HG03095 (cell line): ENCODE measurements around the gene CR1.
A peak's percentile ranks its signal among the peaks of the same experiment; 100 is the strongest.
"Not testable (repeated sequence)": the region's sequence is repeated elsewhere in the genome, so short reads cannot be mapped to it uniquely, and the experiment has no call there.

Experiments
- ATAC-seq: cut with Tn5 transposase; IDR thresholded peaks from one replicate; pipeline ENCODE4 v1.9.1; 2021; ENCODE audit warnings: moderate library complexity; ENCODE audit not compliant: unreplicated experiment

The CR1 gene

DNA sequence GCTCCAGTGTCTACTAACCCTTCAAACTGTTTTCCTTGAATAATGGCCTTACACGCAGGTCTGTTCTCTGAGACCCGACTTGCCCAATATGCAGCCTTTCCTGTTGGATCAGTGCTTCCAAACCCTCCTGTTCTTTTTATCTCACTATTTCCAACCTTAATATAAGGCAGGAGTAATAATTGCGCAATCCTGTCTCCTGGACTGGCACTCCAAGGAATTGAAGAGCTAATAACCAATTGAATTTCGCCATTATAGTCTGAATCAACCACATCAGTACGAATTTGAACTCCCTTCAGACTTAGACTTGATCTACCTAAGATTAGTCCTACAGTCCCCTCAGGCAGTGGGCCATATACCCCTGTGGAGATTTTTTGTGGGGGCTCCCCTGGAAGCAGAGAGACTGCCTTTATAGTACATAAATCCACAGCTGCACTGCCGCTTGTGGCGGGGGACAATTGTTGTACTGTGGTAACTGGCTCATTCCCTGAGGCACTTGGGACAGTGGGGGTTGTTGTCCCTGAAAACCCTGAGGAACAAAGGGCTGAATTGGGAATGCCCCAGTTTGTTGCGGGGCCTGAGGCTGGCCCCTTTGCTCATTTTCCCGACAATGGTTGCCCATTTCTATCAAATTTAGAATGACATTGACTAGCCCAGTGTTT, 142.7 kb downstream of the CR1 start:
- ATAC-seq: not testable (repeated sequence)

DNA sequence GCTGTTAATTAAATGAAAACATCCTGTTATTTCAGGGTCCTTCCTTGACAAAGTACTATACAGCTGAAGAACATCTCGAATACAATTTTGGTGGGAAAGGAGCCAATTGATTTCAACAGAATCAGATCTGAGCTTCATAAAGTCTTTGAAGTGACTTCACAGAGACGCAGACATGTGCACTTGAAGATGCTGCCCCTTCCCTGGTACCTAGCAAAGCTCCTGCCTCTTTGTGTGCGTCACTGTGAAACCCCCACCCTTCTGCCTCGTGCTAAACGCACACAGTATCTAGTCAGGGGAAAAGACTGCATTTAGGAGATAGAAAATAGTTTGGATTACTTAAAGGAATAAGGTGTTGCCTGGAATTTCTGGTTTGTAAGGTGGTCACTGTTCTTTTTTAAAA, 143.4 kb downstream of the CR1 start:
- not testable (repeated sequence) for ATAC-seq

DNA sequence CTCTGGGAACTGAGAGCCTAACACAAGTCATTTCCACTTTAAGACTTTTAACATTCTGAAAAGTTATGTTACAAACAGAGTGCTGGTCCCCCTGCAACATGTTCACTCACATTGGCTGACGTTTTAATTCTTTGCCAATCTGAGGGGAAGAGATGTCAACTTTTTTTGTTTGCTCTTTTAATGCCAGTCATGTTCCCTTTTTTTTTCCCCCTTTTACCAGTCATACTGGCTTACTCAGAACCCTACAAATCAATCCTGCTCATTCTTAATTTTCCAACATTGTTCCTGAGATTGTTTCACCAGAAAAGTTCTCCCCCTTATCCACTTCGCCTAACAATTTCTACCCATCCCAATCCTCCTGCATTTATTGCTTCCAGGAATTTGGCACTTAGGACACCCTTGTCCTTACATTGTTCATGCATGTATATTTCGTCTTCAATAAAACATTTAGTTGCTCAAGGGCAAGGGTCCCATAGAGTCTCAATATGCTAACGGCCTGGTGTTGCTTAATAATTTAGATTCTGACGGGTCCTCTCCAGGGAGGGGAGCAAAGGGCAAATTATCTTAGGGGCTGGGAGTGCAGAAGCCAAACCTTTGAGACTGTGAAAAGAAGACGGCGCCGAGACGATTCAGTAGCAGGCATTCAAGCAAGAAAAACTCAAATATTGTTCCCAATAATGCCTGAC, 148.4 kb downstream of the CR1 start:
- ATAC-seq: no peak

DNA sequence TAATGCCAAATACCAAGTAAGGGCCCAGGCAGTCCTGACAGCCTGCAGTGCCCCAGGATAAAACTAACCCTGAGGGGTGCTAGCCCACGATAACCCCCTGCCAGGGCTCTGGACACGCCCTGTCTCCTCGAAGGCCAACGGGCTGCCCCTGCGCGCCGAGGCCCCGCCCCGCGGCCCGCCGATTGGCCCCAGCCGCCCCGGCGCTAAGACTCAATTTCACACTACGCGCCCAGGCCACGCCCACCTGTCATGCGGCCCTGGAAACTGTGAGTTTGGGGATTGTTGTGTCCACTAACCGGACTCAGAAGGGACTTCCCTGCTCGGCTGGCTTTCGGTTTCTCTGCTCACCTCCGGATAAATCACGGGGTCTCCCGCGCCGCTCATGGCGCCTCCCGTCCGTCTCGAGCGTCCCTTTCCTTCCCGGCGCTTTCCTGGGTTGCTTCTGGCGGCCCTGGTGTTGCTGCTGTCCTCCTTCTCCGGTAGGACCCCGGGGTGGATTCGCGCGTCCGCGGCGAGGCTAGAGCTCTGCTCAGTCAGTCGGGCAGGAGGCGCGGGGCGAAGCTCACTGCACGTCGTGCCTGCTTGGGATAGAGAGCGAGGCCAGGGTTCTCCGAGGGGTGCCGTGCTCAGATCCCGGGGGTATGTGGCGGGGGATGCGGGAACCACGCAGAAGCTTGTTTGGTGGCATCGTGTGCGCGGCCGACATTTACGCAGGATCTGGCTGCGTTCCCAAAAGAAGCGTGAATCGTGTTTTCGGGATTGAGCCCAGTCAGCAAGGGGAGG, 149.1 kb downstream of the CR1 start, which contains the start of gene CR1L:
Gene CR1L (plus strand): TSS at position 282 of the 783 bp plus-strand sequence. CDS start 101 bp downstream, at position 383.
- ATAC-seq: peak; percentile 89

DNA sequence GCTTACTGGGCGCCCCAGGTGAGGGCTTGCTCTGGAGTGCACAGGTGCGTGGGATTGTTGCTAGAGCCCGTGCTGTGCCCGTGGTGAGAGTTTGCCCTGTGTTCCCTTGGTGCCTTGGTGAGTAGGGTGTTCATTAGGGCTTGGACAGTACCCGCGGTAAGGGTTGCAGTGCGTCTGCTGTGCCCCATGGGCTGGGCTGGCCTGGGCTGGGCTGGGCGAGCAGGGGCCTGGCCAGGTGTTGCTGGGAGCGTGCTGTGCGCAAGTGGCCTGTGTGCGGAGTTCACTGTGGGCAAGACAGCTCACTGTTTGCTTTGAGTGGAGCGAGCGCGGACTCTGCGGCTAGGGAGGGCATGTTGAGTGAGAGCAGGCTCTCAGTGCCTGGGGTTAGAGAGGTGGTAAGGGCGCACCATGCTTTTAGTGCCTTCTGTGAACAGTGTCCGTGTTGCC, 149.7 kb downstream of the CR1 start:
- no peak for ATAC-seq

DNA sequence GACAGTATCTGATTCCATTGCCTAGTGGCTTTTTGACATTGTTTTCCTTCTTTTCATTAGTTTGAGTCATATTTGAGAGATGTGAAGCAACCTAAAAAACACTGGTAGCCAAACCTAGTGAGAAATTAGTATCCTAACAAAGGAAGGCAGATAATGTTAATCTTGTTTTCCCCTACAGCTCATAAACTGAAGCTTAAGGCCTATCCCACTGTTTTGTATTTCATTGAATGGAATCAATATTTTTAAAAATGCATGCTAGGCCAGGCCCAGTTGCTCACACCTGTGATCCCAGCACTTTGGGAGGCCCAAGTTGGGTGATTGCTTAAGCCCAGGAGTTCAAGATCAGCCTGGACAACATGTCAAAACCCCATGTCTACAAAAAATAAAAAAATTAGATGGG, 150.2 kb downstream of the CR1 start:
- no peak for ATAC-seq

DNA sequence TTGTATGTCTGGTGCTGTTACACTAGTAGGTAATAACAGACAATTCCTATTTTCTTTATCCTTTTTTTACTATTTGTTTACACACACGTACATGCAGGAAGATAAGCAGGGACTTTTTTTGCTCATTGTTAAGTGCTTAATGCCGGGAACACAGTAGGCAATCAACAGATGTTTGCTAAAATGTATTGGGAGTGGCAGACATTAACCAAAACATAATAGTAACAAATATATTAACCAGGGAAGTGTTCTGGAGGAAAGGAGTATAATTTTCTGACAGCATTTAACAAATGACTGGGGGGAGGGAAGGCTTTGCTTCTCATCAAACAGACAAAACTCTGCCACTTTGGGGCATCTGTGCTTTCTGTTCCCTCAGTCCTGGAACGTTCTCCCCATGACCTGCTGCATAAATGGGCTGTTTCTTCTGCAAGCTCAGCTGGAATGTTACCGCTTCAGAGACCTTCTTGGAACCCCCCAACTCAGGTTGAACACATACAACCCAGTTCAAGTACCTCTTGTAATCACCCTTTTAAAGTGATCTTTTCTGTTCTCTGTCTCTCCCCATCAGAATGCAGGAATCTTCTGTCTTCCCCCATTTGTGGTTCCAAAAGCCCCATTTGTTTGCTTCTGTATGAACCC, 151.1 kb downstream of the CR1 start:
- no peak for ATAC-seq

DNA sequence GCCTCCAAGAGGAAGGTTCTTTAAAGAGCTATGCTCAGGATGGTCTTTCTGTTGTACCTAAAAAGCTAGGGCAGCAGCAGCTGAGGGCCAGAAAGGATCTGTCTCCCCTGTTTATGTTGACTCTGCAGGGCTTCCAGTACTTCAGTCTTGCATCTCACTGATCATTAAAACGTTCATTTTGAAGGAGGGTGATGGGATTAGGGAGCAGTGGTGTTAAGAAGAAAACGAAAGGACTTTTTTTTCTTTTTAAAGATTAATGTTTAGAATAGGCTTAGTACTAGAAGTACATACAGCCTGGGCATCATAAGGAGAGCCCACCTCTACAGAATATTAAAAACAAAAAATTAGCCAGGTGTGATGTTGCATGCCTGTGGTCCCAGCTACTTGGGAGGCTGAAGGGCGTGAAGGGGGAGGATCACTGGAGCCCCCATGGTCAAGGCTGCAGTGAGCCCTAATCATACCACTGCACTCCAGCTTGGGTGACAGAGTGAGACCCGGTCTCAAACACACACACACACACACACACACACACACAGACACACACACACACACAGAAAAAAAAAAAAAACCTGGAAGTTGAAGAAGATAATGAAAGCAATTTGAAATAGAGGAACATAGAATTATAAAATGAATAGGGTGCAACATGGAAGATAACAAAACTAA, 151.8 kb downstream of the CR1 start:
- ATAC-seq: no peak

DNA sequence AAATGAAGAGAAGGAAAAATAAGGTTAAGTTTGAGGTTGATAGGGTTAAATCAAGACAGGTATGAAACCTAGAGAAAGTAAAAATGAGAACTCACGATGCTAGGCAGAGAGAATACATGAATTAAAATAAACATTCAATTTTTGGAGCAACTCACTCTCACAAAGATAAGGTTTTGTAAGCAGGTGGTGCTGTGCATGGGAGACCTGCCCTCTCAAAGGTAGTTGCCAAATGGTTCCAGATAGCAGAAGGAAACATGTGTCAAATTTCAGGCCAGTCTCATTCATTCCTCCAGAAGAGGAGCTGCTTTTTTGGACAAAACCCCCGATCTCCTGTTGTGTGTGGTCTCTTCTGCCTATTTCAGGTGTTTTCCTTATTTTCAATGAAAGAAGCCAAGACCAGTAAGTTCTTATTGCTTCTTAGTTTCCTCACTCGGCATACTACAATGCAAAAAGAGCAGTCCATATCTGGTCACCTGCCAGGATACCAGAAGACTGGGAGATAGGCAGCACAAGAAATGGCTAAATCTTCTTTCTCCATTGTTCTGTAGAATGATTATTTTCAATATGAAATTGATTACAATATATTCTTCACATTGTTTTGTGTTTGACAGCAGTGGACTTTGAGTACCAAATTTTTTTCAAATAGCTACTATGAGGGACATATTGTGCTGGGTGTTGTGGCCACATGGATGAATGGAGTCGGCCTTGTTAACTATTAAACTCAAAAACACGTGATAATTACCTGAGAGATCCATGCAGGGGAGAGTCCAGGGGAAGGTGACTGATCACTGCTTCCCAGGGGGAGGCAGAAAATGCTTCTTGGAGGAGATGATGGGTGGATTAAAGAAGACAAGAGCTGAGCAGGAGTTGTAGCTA, 152.6 kb downstream of the CR1 start:
- ATAC-seq: no peak

DNA sequence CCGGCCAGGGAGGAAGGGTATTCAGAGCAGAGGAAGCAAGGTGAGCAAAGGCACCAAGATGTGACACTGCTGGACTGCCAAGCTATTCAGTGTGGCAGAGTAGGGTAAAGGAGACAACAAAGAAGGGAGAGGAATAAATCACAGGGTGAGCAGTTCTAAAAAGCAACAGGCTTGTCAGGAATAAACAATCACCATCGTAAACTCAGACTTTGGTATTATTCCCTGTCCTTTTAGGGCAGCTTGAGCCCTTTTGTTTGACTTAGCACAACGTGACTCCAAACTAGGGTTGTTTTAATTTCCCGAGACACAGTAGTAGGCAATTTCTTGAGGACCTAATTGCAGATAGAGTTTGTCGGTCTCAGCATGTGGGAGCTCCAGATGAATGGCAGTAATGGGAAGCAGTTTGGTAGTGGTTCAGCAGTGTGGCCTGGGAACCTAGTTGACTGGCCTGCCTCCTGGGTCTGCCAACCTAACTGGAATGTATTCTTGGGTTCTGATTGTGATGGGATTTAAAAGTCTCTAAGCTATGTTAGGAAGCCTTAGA, 153.3 kb downstream of the CR1 start:
- ATAC-seq: no peak

DNA sequence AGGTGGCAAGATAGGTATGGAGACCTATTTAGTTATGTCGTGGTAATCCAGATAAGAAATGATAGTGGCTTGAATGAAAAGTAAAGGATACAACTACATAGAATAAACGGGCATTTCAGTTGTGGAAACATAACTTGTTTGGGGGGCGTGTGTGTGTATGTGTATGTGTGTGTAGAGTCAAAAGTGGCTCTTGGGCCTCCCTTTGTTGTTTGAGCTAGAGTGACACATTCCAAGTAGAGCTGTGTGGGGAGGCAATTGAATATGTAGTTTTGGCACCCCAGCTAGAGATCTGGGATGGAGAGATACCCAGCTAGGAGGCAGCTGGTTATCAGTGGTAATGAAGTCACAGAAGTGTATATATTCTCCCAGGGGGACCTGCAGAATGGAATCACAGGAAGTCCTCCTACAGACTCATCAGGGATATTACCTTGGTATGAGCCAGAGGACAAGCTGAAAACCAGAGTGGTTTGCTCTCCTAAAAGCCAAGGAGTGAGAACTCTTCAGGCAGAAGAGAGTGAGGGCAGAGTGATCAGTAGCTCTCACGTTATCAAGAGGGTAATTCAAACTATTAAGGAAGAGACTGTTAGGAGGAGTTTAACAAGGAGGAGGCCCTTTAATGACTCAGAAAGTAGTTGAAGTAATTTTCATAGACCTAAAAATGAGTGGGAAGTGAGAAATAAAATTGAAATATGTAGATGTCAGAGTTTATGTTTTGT, 154.1 kb downstream of the CR1 start:
- ATAC-seq: no peak

DNA sequence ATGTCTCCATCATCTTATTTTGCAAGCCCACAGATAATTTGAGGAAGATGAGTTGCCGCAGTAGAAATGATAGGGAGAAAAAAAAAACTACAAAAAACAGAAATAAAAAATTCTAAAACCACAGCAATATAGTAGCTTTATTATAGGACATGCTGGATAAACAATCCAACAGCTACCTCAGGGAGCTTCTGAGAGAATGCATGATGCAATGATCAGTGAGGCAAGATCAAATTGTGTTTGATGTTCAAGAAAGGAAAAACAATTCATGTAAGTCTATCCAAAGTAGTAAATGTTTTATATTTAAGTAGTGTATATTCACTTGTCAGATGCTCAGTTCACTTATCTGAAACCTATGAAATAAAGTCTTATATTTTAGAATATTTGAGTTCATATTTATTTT, 155.6 kb downstream of the CR1 start:
- ATAC-seq: no peak

DNA sequence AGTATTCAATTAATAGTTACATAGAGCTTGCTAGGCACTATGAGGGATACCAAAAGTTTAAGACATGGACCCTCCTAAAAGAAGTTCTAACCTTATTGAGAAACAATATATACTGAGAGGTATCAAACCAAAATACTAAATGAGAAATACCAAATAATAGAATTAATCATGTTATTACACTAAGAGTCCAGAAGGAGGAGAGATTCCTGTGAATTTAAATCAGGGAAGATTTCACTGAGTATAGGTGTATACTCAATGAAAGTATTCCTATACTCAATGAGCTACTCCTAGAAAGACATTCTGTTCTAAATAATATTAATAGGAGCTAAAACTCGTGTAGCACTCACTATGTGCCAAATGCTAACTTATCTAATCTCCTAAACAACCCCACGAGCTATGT, 158.4 kb downstream of the CR1 start:
- no peak for ATAC-seq

DNA sequence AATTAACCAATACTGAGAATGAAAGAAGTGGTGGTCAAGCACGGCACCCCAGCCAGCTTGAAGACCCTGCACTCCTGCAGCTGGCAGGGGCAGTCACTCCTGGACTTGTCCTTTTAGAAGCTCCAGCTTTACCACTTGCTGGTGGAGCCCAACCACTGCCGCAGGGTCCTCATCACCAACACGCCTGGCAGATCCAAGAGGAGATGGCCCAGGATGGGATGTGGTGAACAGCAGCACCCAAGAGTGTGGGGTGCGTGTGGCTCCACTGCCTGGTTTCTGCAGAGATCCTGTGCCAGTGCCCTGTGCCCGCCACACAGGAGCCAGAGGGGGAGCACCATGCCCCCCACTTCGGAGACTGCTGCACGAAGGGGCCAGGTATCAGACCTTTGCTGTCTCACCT, 162.5 kb downstream of the CR1 start:
- ATAC-seq: no peak

DNA sequence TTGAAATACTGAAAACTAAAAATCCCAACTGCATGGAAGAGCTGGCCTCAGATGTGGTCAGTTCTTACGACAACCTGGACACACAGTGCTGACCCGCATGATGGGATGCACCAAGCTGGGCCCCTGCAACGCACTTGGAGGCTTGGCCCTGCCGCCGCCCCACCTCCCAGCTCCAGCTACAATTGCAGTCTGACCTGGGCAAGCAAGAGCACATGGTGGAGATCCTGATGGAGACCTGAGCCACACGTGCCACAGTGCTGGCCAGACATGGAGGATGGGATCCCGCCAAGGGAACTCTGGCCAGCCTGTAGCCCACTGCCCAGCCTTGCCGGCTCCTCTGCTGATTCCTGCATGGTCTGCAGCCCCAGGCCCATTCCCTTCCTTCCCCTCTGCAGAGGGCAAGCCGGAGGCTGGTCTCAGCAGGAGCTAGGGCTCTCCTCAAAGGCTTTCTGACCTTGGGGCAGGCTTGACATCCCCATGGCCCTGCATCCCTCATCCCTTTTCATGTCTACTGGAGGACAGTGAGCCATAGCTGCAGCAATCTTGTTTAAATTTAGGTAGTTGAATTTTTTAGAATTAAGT, 163.0 kb downstream of the CR1 start:
- ATAC-seq: no peak

DNA sequence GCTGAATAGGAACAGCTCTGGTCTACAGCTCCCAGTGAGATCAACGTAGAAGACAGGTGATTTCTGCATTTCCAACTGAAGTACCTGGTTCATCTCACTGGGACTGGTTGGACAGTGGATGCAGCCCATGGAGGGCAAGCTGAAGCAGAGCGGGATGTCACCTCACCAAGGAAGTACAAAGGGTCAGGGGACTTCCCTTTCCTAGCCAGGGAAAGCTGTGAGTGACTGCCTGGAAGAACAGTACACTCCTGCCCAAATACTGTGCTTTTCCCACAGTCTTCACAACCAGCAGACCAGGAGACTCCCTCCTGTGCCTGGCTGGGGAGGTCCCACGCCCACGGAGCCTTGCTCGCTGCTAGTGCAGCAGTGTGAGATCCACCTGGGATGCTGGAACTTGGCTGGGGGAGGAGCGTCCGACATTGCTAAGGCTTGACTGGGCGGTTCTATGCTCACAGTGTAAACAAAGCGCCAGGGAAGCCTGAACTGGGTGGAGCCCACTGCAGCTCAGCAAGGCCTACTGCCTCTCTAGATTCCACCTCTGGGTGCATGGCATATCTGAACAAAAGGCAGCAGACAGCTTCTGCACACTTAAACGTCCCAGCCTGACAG, 163.7 kb downstream of the CR1 start:
- no peak for ATAC-seq

DNA sequence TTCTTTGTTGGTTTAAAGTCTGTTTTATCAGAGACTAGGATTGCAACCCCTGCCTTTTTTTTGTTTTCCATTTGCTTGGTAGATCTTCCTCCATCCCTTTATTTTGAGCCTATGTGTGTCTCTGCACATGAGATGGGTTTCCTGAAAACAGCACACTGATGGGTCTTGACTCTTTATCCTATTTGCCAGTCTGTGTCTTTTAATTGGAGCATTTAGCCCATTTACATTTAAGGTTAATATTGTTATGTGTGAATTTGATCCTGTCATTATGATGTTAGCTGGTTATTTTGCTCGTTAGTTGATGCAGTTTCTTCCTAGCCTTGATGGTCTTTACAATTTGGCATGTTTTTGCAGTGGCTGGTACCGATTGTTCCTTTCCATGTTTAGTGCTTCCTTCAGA, 165.5 kb downstream of the CR1 start:
- not testable (repeated sequence) for ATAC-seq

DNA sequence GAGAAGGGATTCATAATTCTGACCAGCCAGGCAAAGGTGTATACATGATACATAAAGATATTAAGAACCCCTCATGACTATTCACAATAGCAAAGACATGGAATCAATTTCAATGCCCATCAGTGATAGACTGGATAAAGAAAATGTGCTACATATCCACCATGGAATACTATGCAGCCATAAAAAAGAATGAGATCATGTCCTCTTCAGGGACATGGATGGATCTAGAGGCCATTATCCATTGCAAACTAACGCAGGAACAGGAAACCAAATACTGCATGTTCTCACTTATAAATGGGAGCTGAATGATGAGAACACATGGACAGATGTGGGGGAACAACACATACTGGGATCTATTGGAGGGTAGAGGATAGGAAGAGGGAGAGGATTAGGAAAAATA, 170.4 kb downstream of the CR1 start:
- ATAC-seq: no peak
